Femur (tissue), 1 donor: Measurements from ENCODE around the gene PRKAG2.
"Not testable (repeated sequence)": the region's sequence is repeated elsewhere in the genome, so short reads cannot be mapped to it uniquely, and the experiment has no call there.

Experiments used
- DNase-seq: peaks from one replicate; pipeline ENCODE4 v3.0.0-alpha.2; 2017

The PRKAG2 gene

DNA sequence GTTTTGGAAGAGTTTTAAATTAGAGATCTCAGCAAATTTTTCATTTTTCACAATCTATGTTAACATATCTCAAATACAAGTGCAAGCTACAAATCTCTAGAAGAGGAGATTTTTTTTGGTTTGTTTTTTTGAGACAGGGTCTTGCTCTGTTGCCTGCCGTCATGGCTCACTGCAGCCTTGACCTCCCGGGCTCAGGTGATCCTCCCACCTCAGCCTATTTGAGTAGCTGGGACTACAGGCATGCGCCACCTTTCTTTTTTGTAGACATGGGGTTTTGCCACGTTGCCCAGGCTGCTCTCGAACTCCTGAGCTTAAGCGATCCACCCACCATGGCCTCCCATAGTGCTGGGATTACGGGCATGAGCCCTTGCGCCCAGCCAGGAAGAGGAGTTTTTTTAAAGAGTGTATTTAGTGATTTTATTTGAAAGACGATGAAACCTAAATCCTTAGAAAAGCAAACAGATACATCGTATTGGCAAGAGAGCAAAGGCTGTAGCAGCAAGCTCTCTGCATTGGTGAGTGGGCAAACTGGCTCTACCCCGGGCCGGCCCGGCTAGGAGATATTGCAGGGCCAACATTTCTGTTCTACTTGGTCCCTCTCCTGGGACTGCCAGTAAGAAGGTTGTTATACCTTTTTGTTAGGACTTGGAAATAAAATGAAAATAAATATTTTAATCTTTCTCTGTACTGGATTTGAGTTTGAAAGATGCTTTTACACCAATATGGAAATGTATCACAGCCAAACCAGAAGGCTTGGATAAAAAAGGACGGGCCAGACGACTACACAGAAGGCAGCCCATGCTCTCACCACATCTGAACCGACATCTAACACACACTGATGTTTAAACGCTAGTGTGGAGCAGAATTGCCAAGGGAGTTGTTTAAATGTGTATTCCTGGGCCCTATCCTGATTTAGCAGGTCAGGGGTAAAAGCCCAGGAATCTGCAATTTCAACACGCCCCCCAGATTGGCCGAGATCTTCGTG lies 307.7 kb downstream of the PRKAG2 start:
- no peak for DNase-seq

DNA sequence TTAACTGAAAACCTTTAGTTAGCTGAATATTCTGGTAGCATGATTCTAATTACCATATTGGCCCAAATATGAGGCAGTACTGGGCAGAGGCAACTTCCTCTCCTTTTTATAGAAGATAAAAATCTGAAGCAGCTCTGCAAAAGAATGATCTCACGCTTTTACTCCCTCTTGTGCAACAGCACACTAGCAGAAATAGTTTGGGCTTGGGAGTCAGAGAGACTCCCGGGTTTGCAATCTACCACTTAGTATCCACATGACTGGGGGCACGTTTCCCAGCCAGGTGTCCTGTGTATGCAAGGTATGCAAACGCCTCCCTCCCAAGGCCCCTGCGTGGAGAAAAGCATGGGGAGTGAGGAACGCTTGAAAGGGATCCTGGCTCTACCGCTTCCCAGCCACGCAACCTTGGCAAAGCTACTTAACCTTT lies 310.0 kb downstream of the PRKAG2 start:
- DNase-seq: no peak

GRCh38 chr7:151565541-151565940 lies 311.4 kb downstream of the PRKAG2 start:
- DNase-seq: no peak

DNA sequence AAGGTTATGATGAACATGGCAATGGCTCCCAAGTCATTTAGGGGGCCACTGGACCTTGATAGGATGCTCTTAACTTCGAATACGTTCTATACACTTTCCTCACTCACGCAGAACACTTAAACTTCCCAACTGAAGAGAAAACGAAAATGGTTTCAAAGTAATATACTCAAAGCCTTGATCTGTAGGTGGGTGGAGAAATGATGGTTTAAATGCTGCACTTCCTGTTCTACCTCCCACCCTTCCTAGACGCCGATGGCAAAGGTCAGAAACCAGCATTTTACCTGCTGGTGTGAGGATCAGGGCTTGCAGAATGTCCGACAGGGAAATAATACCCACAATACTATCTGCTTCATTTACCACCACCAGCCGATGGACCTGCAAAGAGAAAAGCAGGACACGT lies 316.7 kb downstream of the PRKAG2 start:
- no peak for DNase-seq

DNA sequence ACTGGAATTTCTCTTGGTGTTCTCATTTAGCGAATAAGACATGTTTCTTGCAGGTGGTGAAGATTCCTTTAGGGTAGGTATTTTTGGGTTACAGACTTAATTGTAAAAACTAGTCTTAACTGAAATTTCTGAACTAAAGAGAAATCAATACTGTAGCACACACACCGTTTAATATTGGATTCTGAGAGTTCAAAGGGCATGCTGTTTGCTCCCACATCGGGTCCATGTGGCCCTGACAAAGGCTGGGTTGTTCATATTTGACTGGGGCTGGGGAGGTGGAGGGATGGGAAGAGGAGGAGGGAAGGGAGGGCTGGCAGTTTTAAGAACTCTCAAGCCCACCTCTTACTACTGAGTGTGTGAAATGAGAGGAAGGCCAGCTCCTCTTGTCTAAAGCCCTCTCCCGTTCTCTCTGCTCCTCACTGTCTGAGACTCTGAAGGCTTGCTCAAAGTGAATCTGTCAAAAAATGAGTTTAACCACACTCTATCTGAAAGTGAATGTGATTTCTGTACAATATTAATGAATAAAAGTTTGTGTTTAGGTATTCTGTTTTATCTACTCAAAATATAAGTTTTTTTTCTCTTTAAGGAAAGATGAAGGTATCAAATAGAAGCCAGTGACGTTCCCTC lies 317.2 kb downstream of the PRKAG2 start:
- DNase-seq: no peak

- no peak for DNase-seq
These were observed 318.3 kb downstream of the PRKAG2 start for GRCh38 chr7:151558575-151558974.

GRCh38 chr7:151556592-151556991 lies 320.3 kb downstream of the PRKAG2 start:
- no peak for DNase-seq

DNA sequence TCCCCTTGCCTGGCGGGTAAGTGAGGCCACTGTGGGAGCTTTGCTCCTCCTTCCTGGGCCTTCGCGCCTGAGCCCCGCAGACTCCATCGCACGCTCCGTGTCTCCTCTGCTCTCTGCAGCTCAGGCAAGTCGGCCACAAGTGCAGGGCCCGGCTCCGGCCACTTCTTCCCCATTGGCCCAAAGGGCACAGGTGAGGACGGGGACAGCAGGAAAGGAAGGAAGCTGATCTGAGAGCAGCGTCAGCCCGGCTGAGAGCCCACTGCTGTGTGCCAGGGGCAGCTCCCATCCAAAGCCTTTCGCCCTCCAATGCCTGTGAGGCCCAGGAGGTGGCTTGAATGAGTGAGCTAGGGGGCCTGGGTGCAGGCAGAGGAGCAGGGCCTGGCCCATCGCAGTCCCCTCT lies 323.6 kb downstream of the PRKAG2 start:
- no peak for DNase-seq

DNA sequence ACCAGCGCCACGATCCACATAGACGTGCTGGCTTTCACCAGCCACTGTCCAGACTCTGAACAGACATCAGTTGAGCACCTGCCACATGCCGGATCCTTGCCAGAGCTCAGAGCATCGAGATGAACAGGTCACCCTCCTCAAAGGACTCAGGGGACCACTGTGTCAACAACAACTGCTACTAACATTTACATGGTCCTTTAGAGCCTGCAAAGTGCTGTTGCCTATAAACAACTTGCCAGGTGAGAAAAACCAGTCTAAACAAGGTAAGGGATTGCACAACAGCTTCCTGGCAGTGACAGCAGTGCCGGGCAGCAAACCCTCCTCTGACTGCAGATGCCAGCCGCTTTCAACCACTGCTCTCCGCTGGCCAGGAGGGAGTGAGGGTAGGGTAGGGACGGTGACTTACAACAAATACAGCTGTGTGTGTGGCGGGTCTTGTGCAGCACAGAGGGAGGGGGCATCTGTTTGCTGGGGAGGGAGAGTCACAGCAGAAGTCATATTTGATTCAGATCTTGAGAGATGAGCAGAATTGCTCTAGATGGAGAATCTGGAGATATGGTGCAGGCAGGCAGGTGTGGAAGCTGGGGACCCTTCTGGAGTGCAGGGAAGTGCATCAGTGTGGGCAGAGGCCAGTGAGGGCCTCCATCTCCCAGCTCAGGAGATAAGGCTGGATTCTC lies 324.4 kb downstream of the PRKAG2 start:
- no peak for DNase-seq

GRCh38 chr7:151551820-151552219 lies 325.1 kb downstream of the PRKAG2 start:
- DNase-seq: no peak

- no peak for DNase-seq
These were observed 326.1 kb downstream of the PRKAG2 start for GRCh38 chr7:151550656-151551286.

GRCh38 chr7:151549644-151550043 lies 327.3 kb downstream of the PRKAG2 start:
- no peak for DNase-seq

DNA sequence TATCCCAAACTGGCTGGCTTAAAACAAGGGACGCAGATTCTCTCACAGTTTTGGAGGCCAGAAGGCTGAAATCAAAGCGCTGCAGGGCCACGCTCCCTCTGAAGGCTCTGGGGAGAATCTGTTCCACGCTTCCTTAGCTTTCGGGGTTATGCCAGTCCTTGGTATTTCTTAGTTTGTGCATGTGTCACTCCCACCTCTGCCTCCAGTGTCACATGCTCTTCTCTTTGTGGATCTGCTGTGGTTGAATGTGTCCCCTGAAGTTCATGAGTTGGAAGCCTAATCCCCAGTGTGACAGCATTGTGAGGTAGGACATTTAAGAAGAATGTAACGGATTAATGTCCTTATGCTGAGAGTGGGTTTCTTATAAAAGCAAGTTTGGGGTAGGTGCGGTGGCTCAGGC lies 327.8 kb downstream of the PRKAG2 start:
- DNase-seq: no peak

DNA sequence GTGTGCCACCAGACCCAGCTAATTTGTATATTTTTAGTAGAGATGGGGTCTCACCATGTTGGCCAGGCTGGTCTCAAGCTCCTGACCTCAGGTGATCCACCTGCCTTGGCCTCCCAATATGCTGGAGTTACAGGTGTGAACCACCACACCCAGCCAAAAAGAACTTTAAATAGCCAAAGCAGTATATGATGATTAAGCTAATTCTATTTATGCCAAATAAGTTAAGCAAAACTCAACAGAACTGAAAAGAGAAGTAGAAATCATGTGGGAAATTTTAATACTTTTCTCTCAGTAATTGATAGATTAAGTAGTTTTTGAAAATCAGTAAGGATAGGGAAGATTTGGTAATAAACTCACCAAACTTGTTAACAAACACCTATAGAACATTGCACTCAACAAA lies 332.7 kb downstream of the PRKAG2 start:
- DNase-seq: no peak

DNA sequence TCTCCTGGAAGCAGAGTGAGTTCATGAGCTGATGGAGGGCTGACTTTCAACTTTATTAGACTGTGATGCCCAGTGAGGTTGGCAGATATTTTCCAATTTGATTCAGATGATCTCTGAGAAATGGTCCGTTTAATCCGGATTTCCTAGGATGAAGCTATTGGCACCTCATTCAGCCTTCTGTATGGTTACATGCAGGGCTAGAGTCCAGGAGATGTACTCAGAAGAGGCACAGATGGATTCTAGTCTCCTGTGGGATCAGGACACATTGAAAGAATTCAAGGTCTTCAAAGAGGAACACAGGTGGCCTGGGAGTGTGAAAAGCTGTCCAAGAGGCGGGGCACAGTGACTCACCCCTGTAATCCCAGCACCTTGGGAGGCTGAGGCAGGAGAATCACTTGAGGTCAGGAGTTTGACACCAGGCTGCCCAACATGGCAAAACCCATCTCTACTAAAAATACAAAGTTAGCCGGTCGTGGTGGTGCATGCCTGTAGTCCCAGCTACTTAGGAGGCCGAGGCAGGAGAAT lies 334.2 kb downstream of the PRKAG2 start:
- no peak for DNase-seq

DNA sequence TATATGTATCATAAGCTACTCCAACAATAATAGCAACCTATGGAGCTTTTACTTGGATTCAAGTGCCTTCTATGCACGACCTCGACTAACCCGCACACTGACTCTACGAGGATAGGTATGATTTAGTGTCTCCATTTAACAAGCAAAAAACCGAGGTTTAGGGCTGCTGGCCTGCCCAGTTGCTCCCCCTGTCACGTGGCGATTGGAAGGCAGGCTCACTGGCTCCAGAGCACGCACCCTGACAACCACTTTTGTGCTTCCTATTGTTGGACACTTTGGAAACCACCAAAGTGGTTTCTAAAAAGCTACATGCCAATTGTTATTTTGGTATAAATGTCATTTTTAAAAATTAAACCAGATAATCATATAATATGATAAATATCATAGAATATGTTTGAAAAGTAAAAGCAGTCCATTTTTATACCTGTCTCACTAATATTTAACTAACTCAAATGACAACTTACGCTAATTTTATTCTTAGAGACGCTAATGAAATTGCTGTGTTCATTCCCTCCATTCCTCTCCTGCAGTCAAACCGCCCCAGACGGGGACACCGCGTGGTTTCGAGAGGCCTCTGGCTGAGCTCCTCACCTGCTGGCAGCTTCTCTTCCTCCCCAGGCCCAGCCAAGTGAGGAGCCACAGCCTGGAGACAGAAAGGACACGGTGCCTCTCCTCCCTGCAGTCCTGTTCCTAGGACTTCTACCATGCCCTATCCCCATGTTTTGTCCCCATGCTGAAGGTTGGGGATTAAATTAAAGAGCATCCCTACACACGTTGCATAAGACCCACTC lies 335.0 kb downstream of the PRKAG2 start:
- no peak for DNase-seq

GRCh38 chr7:151540146-151540545 lies 336.8 kb downstream of the PRKAG2 start:
- no peak for DNase-seq

- no peak for DNase-seq
These were observed 337.7 kb downstream of the PRKAG2 start for GRCh38 chr7:151539088-151539671.

DNA sequence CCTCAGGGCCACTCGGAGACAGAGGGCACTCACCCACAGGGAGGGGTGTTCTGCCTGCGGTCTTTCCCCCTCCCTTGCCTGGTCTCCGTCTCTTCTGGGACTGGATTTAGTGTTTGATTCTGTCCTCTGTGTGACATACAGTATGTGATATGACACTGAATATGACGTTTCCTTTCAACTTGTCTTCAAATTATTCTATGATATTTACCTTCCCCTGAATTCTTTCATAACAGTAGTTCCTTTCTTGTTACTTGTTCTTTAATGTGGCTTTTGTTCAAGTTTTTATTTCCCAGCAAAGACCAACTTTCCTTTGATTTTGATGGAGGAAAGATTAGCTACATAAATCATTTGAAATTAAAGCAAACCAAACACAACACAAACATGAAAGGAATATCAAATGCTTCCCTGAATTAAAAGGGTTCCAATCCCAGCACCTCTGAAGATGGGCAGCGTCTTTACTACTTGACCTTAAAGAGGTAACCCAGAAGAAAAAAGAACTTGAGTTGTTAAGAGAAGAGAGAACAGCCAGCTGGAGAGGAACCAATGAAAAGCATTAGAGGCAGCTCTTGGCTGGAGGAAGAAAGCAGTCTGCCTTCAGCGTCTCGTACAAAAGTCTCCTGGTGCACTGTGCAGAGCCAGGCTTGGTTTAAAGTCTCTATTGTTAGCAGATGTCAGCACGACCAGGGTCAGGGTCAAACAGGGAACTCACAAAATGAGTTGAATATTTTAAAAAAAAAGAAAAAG lies 338.9 kb downstream of the PRKAG2 start:
- DNase-seq: peak; percentile 65

DNA sequence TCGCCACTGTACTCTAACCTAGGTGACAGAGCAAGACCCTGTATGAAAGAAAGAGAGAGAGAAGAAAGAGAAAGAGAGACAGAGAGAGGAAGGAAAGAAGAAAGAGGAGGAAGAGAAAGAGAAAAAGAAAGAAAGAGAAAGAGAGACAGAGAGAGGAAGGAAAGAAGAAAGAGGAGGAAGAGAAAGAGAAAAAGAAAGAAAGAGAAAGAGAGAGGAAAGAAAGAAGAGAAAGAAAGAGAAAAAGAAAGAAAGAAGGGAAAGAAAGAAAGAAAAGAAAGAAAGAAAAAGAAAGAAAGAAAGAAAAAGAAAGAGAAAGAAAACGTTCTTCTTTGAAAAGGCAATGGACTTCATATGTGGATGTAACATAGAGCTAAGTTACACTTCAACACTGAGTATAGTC lies 340.7 kb downstream of the PRKAG2 start:
- not testable (repeated sequence) for DNase-seq

DNA sequence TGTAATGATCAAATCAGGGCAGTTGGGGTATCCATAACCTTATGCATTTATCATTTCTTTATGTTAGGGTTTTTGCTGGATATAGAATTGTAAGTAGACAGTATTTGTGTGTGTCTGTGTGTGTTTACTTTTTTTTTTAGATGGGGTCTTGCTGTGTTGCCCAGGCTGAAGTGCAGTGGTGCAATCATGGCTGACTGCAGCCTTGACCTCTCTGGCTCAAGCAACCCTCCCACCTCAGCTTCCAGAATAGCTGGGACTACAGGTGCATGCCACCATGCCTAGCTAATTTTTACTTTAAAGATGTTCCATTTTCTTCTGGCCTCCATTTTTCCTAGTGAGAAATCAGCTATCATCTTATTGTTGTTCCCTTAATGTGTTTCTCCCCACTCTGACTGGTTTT lies 347.1 kb downstream of the PRKAG2 start:
- no peak for DNase-seq
